NOMO-1 treated with DMSO at 0.1 percent for 48 hours (cell line): ENCODE data around the gene DNASE2B.
A peak's percentile ranks its signal among the peaks of the same experiment; 100 is the strongest.

Source experiments
- DNase-seq: peaks from one replicate; lab custom pipeline; 2025; ENCODE audit not compliant: unreplicated experiment; lab: John Stamatoyannopoulos, UW

DNASE2B gene

DNA sequence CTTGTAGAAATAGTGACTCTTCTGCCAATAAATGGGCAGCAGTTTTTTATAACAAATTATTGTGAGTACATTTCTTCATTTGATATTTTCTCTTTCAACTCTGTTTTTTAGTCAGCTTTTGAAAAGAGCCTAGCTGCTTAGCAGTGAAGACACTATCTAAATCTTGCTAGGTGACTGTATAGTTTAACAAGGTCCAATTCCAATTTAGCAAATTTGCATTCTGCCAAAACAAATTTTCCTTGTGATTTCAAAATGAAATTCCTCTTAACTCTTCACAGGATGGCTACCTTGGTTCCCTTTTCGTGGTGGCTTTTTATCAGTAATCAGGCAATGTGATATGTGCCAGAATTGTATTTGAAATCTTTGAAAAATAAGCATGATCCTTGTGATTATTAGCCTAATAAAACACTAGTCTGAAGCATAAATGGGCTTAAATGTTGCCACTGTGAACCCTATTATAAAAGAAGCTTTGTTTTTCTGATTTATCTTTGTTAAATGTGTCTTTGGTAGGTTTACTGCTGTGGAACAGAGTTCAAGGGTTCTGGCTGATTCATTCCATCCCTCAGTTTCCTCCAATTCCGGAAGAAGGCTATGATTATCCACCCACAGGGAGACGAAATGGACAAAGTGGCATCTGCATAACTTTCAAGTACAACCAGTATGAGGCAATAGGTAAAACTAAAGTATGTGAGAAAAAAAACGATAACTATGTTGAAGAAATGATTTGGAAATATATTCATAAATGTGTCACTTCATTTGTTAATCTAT, 12.2 kb downstream of the DNASE2B start:
- DNase-seq, result no peak

GRCh38 chr1:84412316-84412942, 14.1 kb downstream of the DNASE2B start:
- DNase-seq, result no peak

GRCh38 chr1:84415396-84415795, 17.1 kb downstream of the DNASE2B start:
- no peak for DNase-seq

- DNase-seq, result no peak
Observed at GRCh38 chr1:84422909-84423308, 24.6 kb downstream of the DNASE2B start.

GRCh38 chr1:84424513-84425149, 26.3 kb downstream of the DNASE2B start:
- DNase-seq, result no peak

DNA sequence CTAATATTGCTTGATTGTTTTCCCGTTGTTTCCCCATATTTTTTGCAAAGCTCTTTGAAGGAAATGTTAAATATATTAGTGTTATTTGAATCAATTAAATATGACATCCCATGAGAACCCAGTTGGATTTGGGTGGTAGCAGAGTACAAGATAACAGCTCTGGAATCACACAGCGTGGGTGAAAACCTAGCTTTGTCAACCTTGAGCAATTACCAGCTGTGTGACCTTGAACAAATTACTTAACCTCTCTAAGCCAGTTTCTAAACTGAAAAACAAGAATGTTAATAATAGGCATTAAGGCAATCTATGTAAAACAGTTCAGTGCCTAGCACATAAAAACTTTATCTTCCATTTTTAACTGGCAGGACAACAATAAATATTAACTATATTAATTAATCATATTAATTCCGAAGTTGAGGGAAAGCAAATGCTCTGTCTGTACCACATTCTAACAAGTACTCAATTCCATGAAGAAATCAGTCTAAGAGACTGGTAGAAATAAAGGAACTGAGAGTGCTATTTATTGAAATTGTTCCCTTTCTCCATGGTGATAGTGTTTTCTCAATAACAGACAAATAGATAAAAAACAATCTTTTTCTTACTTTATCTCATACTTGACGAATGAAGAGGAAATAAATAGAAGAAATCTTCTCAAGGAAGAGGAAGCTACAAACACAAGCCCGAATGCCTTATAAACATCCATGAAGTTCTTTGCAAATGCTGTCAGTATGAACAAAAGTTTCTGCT, 27.0 kb downstream of the DNASE2B start:
- peak; percentile 84 for DNase-seq

GRCh38 chr1:84426376-84426775, 28.1 kb downstream of the DNASE2B start:
- no peak for DNase-seq

DNA sequence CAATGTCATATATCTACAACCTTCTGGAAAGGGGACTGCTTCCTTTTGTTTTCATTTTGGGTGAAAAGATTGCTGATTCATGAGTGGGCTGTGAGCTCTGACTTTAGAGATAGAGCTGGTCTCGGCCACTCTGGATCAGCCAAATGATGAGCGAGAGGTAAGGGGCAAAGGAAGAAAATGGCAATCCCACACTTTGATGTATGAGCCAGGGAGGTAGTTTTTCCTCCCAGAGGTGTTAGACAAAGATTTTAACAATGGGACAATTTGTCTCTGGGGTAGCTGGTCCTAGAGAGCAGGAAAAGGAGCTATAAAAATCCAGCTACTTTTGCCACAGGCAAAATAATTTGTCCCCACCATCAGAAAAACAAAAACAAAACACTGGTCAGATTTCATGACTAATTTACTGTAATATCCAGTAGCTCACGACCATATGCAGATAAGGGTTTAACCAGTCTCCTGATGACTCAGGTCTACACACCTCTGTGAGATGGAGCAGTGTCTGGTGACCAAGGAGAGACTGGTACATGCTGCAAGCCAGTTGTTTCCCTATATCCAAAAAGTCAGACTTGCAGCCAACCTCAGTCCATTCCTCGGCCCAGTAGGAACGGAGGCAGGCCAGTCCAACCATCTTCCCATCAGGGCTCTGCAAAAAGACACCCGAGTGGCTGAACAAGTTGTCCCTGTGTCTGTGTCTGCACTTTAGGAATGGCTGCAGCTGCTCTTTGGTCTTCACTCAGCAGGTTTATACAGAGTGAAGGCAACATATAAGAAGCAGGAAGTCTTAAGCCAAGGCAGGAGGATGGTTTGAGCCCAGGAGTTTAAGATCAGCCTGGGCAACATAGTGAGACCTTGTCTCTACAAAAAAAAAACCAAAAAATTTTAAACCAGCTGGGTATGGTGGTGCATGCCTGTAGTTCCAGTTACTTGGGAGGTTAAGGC, 29.2 kb downstream of the DNASE2B start:
- DNase-seq, result no peak

GRCh38 chr1:84428235-84428634, 30.0 kb downstream of the DNASE2B start:
- no peak for DNase-seq

DNA sequence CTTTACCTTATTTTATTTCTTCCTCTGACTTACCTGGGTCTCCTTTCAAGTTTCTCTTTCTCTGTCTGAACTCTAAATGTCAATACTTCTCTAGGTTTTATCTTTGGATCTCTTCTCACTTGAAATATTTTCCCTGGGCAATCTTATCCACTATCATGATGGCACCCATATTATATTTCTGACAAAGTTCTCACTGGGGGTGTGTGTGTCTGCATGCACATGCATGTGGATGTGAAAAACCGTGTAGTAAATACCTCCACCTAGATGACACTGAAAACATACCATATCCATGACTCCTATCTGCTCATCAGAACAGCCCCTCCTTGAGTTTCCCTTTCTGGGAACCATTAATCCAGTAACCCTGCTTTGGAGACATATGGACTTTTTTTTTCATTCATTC, 30.9 kb downstream of the DNASE2B start:
- DNase-seq, result no peak

DNA sequence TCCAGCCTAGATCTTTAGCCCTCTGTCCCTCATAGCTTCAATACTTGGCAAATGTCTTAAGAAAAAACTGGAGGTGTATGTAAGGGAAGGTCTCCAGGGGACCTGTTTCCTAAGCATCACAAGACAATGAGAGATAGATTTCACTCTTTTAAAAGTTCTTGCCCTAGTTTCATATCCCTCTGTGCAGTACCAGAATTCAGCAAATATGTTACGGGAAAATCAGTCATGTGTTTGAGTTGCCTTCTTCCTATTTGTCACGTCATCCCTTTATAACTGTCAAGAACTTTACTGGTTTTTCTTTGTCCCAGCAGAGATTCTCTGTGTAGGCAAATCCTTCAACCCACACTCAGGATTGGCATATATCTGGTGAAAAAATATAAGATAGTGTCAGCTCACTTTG, 32.3 kb downstream of the DNASE2B start:
- no peak for DNase-seq

GRCh38 chr1:84433258-84434080, 35.2 kb downstream of the DNASE2B start:
- DNase-seq, result peak; percentile 89

- DNase-seq, result no peak
Observed at GRCh38 chr1:84434081-84434769, 35.9 kb downstream of the DNASE2B start.

DNA sequence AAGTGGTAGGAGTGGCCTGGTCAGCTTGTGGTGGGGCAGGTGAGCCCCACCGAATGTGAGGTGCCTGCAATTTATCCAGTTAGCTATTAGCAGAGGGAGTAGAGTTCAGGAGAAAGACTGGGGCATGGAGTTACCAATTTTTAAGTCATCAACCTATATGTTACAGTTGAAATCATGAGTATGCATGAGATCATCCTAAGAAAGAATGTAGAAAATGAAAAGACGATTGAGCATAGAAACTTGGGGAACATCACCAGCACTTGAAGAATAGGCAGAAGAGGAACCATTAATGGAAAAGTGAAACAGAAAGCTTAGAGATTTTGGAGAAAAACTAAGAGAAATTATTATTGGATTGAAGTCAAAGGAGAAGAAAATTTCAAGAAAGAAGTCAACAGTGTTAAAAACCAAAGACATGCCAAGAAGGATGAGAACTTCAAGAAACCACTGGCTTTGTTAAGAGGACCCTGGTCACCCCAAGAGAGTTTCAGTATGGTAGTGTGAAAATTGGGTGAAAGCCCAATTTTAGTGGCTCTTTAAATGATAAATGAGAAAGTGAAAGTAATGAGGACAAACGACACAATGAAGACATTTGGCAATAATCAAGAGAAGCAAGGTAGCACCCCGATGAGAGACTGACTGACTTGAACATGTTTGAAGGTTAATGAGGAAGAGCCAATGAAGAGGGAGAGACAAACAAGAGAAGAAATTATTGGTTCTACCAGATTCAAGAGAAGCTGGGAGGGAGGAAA, 36.7 kb downstream of the DNASE2B start:
- peak; percentile 43 for DNase-seq

- DNase-seq, result peak; percentile 88
Observed at GRCh38 chr1:84436876-84437655, 38.8 kb downstream of the DNASE2B start.

DNA sequence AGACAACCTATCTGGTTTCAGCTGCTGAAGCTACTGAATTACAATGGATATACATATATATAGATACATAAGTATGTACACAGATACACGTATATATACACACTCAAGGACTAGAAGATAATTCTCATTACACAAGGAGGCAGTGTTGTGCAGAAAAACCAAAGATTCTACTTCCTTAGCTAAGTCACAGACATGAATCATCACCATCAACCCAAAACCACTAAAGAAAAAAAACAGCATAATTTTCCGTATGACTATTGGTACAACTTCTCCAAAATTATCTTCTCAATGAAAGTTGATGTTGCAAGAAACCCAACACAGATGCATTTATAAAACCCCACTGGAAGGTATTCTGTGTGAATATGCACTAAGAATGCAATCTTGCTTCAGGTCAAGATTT, 44.0 kb downstream of the DNASE2B start:
- DNase-seq, result peak; percentile 96
